ENCODE data around the gene ZBTB21.

GRCh38 chr21:42016364-42016985 is 6.3 kb upstream of the ZBTB21 start:
- TF ChIP-seq, protein P1, sequence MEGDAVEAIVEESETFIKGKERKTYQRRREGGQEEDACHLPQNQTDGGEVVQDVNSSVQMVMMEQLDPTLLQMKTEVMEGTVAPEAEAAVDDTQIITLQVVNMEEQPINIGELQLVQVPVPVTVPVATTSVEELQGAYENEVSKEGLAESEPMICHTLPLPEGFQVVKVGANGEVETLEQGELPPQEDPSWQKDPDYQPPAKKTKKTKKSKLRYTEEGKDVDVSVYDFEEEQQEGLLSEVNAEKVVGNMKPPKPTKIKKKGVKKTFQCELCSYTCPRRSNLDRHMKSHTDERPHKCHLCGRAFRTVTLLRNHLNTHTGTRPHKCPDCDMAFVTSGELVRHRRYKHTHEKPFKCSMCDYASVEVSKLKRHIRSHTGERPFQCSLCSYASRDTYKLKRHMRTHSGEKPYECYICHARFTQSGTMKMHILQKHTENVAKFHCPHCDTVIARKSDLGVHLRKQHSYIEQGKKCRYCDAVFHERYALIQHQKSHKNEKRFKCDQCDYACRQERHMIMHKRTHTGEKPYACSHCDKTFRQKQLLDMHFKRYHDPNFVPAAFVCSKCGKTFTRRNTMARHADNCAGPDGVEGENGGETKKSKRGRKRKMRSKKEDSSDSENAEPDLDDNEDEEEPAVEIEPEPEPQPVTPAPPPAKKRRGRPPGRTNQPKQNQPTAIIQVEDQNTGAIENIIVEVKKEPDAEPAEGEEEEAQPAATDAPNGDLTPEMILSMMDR (IDR thresholded peaks at IDR 0.05), result no peak
- TF ChIP-seq EP300 (IDR thresholded peaks at IDR 0.05; ENCODE audit: low read depth), result no peak

Measured in transverse colon (tissue), 3 donors.